Nephron progenitor cell (in vitro differentiated cells): Measurements from ENCODE around the gene SORBS1.
A peak's percentile ranks its signal among the peaks of the same experiment; 100 is the strongest.

ENCODE experiments used
- DNase-seq: peaks from one replicate; pipeline ENCODE4 v3.0.0; 2021
- H3K27ac Mint-ChIP-seq: 2 replicates; pipeline ENCODE4 v1.8.0; 2021; ENCODE audit warnings: mild to moderate bottlenecking, moderate library complexity, mixed read lengths
- H3K27me3 Mint-ChIP-seq: 2 replicates; pipeline ENCODE4 v1.8.0; 2021; ENCODE audit warnings: mild to moderate bottlenecking, low read depth, mixed read lengths; ENCODE audit not compliant: poor library complexity
- H3K36me3 Mint-ChIP-seq: 2 replicates; pipeline ENCODE4 v1.8.0; 2021; ENCODE audit warnings: low read depth, mixed read lengths
- H3K4me1 Mint-ChIP-seq: 2 replicates; pipeline ENCODE4 v1.8.0; 2021; ENCODE audit warnings: mixed read lengths
- H3K4me3 Mint-ChIP-seq: 2 replicates; pipeline ENCODE4 v1.8.0; 2021; ENCODE audit warnings: mild to moderate bottlenecking, moderate library complexity, mixed read lengths
- H3K9me3 Mint-ChIP-seq: 2 replicates; pipeline ENCODE4 v1.8.0; 2021; ENCODE audit warnings: mild to moderate bottlenecking, moderate library complexity, mixed read lengths
- CTCF ChIP-seq: fragments of 200-600 bp; sonication (generic); IDR thresholded peaks from 2 replicates; pipeline ENCODE4 v1.5.0; 2021; ENCODE audit warnings: antibody characterized with exemption

Gene SORBS1

DNA sequence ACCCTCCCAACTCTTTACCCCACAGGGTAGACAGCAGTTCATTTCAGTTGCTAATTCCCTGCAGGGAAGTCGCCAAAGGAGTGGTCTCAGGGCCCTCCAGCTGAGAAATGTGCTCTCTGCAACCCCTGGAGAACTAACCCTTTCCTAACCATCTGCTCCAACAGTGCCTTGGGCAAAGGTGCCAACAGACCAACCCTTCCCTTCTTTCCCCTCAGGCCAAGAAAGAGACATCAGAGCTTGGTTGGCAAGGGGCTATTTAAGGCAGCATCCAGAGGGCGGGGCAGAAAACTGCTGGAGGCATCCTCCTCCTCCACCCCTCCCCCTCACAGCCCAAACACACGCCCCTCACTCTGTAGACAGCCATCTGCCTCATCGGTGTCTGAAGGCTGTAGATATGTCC lies 1.7 kb downstream of the SORBS1 start:
- Mint-ChIP-seq H3K27me3 (peaks cover 23% of the 10 kb centered on the region), H3K4me3 (peak overlapping the region; percentile 95), H3K36me3 (no peaks in the 10 kb centered on the region), H3K9me3 (no peaks in the 10 kb centered on the region), H3K4me1 (peaks cover 75% of the 10 kb centered on the region), H3K27ac (no peak overlapping the region)
- TF ChIP-seq CTCF: no peak
- DNase-seq: peak; percentile 45

- no peak for DNase-seq
- H3K27me3 Mint-ChIP-seq: peaks cover 23% of the 10 kb centered on the region
- no peaks in the 10 kb centered on the region for H3K9me3 Mint-ChIP-seq
- peak overlapping the region; percentile 95 for H3K4me3 Mint-ChIP-seq
- no peak for TF ChIP-seq CTCF
- H3K27ac Mint-ChIP-seq: no peak overlapping the region
- H3K4me1 Mint-ChIP-seq: peaks cover 73% of the 10 kb centered on the region
- H3K36me3 Mint-ChIP-seq: no peaks in the 10 kb centered on the region
These were observed 2.4 kb downstream of the SORBS1 start for GRCh38 chr10:95558593-95559320.

DNA sequence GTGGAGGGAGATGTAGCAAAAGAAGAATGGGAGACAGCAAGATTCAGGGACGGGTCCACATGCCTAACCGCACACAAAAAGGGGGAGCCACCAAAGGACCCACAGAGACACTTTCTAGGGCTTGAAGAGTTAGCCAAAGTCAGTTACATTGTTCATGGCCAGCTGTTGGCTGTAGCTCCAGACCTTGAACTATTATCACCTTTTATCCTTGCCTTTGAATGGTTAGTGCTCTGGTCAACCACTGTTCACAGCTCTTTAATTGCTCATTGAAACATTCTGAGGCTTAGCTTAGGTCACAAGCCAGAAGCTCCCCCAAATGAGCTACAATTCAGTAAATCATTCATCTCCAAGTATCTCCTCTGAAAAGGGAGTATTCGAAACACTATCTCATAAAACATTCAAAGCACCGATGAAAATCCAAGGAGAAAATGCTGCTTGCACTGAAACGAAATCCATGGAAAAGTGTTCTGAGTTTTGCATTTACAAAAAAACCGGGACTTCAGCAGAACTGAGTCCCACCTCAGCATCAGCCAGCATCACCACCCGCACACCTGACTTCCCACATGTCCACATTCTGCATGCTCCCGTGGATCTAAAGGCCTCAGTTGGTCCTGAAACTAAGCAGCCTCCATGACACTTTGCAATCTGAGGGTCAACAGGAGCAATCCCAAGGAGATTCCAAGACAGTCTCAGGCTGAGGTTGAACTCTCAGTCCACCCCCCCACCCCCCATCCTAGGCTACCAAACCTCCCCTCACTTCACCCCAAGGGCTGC lies 4.0 kb downstream of the SORBS1 start:
- no peak for TF ChIP-seq CTCF
- DNase-seq: no peak
- H3K27me3 Mint-ChIP-seq: peaks cover 23% of the 10 kb centered on the region
- no peak overlapping the region for H3K4me3 Mint-ChIP-seq
- H3K9me3 Mint-ChIP-seq: peaks cover 10% of the 10 kb centered on the region
- peaks cover 9% of the 10 kb centered on the region for H3K36me3 Mint-ChIP-seq
- peak overlapping the region; percentile 15 for H3K27ac Mint-ChIP-seq
- H3K4me1 Mint-ChIP-seq: peaks cover 73% of the 10 kb centered on the region

- DNase-seq: no peak
- Mint-ChIP-seq H3K27ac (no peak overlapping the region), H3K36me3 (peaks cover 9% of the 10 kb centered on the region), H3K27me3 (peaks cover 9% of the 10 kb centered on the region), H3K9me3 (peaks cover 15% of the 10 kb centered on the region), H3K4me1 (peaks cover 68% of the 10 kb centered on the region), H3K4me3 (no peak overlapping the region)
- no peak for TF ChIP-seq CTCF
These were observed 7.5 kb downstream of the SORBS1 start for GRCh38 chr10:95553674-95554073.

GRCh38 chr10:95552679-95553342 lies 8.4 kb downstream of the SORBS1 start:
- H3K9me3 Mint-ChIP-seq: peaks cover 15% of the 10 kb centered on the region
- peak overlapping the region; percentile 5 for H3K27ac Mint-ChIP-seq
- peaks cover under 1% of the 10 kb centered on the region for H3K27me3 Mint-ChIP-seq
- DNase-seq: no peak
- H3K36me3 Mint-ChIP-seq: peaks cover 9% of the 10 kb centered on the region
- peaks cover 59% of the 10 kb centered on the region for H3K4me1 Mint-ChIP-seq
- TF ChIP-seq CTCF: no peak
- H3K4me3 Mint-ChIP-seq: no peak overlapping the region
